ENCODE results near the gene PRKCH. TPM values are rescaled to one million over a fixed set of nuclear protein-coding genes. Genes with fewer than 3 reads are reported as not detected.
A peak's percentile ranks its signal among the peaks of the same experiment; 100 is the strongest.

PRKCH gene
- total and polyA plus RNA-seq, 2 of the 13 experiments (the other 11 are each of a cell fraction or from before 2014, with no cell fraction given): 0.48 to 1.3 TPM

DNA sequence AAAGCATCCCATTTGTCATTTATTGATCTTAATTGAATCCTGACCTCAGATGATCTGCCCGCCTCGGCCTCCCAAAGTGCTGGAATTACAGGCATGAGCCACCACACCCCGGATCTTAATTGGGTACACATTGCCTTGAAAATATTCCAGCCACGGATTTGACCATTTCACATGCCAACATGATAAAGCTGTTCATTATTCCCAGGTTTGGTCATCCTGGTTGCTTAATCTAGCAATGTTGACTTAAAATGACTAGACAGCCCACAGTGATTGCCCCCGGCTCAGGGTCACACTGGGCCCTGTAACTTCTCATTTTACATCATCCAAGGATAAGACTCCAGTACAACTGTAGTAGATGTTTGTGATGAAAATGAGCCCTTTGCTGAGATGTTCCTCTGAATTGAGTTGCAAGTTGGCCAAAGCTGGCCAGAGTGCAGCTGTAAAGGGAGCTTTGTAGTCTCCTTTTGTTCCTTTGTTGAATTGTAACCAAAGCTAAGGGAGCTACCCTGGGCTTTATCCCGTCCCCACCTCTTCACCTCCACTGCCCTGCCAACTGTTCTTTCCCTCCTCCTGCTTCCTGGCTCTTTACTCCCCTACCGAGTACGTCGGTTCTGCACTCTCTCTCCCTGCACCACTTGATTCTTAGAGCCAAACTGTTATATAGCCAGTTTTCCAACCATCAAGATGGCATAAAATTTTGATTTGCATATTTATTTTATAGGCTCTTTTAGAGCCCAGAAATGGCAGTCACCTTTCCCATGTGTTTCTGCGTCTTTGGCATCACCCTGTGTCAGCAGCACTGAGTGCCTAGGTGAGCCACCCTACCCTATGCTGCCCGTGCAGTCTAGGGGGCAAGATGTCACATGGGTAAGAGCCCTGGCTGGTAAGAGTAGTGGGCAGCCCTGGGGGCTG, 232.6 kb downstream of the PRKCH start (continued):
- TF ChIP-seq, protein P1, sequence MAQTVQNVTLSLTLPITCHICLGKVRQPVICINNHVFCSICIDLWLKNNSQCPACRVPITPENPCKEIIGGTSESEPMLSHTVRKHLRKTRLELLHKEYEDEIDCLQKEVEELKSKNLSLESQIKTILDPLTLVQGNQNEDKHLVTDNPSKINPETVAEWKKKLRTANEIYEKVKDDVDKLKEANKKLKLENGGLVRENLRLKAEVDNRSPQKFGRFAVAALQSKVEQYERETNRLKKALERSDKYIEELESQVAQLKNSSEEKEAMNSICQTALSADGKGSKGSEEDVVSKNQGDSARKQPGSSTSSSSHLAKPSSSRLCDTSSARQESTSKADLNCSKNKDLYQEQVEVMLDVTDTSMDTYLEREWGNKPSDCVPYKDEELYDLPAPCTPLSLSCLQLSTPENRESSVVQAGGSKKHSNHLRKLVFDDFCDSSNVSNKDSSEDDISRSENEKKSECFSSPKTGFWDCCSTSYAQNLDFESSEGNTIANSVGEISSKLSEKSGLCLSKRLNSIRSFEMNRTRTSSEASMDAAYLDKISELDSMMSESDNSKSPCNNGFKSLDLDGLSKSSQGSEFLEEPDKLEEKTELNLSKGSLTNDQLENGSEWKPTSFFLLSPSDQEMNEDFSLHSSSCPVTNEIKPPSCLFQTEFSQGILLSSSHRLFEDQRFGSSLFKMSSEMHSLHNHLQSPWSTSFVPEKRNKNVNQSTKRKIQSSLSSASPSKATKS (CRISPR knock-in tag; IDR thresholded peaks at IDR 0.05): 0 out of 2 replicates have a peak, but pooled peaks have one; percentile 16
- TF ChIP-seq ZNF234 (CRISPR knock-in tag; conservative IDR thresholded peaks at IDR 0.05) (no peak), NRL (CRISPR knock-in tag; IDR thresholded peaks at IDR 0.05; ENCODE audit: borderline replicate concordance) (no peak), HES4 (CRISPR knock-in tag; IDR thresholded peaks at IDR 0.05; ENCODE audit: borderline replicate concordance) (no peak), SMAD3 (CRISPR knock-in tag; IDR thresholded peaks at IDR 0.05) (peak; percentile 98), ZNF589 (CRISPR knock-in tag; conservative IDR thresholded peaks at IDR 0.05) (no peak), RFXAP (CRISPR knock-in tag; IDR thresholded peaks at IDR 0.05; ENCODE audit: borderline replicate concordance) (peak; percentile 70; the same call in 1 of the 2 replicates), IRF2 (CRISPR knock-in tag; IDR thresholded peaks at IDR 0.05) (peak; percentile 85), EED (CRISPR knock-in tag; IDR thresholded peaks at IDR 0.05) (no peak), TCF7L2 (IDR thresholded peaks at IDR 0.05; ENCODE audit: low read depth, low read length) (no peak), ZSCAN21 (CRISPR knock-in tag; IDR thresholded peaks at IDR 0.05; ENCODE audit: borderline replicate concordance) (no peak; the same call in 1 of the 2 replicates), CC2D1A (CRISPR knock-in tag; IDR thresholded peaks at IDR 0.05) (no peak), REL (CRISPR knock-in tag; conservative IDR thresholded peaks at IDR 0.05) (no peak), GPN1 (CRISPR knock-in tag; IDR thresholded peaks at IDR 0.05; ENCODE audit: borderline replicate concordance) (no peak), CENPT (CRISPR knock-in tag; IDR thresholded peaks at IDR 0.05; ENCODE audit: low read depth) (no peak), KAT8 (CRISPR knock-in tag; IDR thresholded peaks at IDR 0.05) (peak; percentile 80; the same call in 1 of the 2 replicates), ZNF10 (CRISPR knock-in tag; IDR thresholded peaks at IDR 0.05; ENCODE audit: borderline replicate concordance, low read depth) (no peak), RCOR2 (CRISPR knock-in tag; IDR thresholded peaks at IDR 0.05) (peak; percentile 85), ZNF441 (CRISPR knock-in tag; IDR thresholded peaks at IDR 0.05; ENCODE audit: borderline replicate concordance) (no peak), RNF2 (conservative IDR thresholded peaks at IDR 0.05; ENCODE audit: low read depth) (no peak), ZNF138 (CRISPR knock-in tag; IDR thresholded peaks at IDR 0.05; ENCODE audit: low read depth) (no peak), PLRG1 (conservative IDR thresholded peaks at IDR 0.05) (no peak)
- TF ChIP-seq, protein P2, sequence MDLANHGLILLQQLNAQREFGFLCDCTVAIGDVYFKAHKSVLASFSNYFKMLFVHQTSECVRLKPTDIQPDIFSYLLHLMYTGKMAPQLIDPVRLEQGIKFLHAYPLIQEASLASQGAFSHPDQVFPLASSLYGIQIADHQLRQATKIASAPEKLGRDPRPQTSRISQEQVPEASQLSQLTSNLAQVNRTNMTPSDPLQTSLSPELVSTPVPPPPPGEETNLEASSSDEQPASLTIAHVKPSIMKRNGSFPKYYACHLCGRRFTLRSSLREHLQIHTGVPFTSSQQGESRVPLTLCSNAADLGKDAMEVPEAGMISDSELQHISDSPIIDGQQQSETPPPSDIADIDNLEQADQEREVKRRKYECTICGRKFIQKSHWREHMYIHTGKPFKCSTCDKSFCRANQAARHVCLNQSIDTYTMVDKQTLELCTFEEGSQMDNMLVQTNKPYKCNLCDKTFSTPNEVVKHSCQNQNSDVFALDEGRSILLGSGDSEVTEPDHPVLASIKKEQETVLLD (CRISPR knock-in tag; IDR thresholded peaks at IDR 0.05; ENCODE audit: low read depth): no peak
- TF ChIP-seq, protein P3, sequence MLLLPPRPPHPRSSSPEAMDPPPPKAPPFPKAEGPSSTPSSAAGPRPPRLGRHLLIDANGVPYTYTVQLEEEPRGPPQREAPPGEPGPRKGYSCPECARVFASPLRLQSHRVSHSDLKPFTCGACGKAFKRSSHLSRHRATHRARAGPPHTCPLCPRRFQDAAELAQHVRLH (CRISPR knock-in tag; IDR thresholded peaks at IDR 0.05; ENCODE audit: borderline replicate concordance, low read depth): 0 out of 2 replicates have a peak, but pooled peaks have one; percentile 37
- TF ChIP-seq, protein P4, sequence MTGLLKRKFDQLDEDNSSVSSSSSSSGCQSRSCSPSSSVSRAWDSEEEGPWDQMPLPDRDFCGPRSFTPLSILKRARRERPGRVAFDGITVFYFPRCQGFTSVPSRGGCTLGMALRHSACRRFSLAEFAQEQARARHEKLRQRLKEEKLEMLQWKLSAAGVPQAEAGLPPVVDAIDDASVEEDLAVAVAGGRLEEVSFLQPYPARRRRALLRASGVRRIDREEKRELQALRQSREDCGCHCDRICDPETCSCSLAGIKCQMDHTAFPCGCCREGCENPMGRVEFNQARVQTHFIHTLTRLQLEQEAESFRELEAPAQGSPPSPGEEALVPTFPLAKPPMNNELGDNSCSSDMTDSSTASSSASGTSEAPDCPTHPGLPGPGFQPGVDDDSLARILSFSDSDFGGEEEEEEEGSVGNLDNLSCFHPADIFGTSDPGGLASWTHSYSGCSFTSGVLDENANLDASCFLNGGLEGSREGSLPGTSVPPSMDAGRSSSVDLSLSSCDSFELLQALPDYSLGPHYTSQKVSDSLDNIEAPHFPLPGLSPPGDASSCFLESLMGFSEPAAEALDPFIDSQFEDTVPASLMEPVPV (CRISPR knock-in tag; IDR thresholded peaks at IDR 0.05): peak; percentile 84; the same call in 1 of the 2 replicates
